Activated CD8-positive, alpha-beta memory T cell treated with anti-CD3 and anti-CD28 coated beads, Interleukin-2, amount 50 U/mL, for 24 hours (primary cell): ENCODE measurements around the gene DNM3.
"Not testable (repeated sequence)": the region's sequence is repeated elsewhere in the genome, so short reads cannot be mapped to it uniquely, and the experiment has no call there.

ENCODE experiments used
- DNase-seq: peaks from one replicate; pipeline ENCODE4 v3.0.0-alpha.2; 2020; ENCODE audit errors: extremely low read depth

The DNM3 gene

GRCh38 chr1:172277275-172277674 lies 436.0 kb downstream of the DNM3 start:
- DNase-seq = no peak

- DNase-seq = no peak
Observed at GRCh38 chr1:172277989-172278388, 436.7 kb downstream of the DNM3 start.

GRCh38 chr1:172278478-172278877 lies 437.2 kb downstream of the DNM3 start:
- no peak for DNase-seq

- DNase-seq = no peak
Observed at GRCh38 chr1:172279939-172280636, 438.8 kb downstream of the DNM3 start.

DNA sequence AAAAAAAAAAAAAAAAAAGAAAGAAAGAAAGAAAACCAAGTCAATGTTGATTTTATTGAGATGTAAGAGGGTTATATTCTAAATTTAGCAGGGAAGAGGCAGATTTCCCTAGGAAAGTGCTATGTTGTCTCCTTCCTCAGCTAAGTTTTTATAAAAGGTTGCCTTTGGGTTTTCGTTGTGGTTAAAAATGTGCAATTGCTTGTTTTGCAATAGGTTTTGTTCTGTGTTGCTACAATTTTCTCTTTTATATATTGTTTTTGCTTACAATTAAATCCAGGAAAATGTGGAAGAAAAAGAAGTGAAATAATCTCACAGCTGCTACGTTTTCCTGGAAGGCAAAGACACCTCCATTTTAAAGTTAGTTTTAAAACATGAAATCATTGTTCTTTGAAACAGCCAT lies 442.5 kb downstream of the DNM3 start:
- DNase-seq = no peak

DNA sequence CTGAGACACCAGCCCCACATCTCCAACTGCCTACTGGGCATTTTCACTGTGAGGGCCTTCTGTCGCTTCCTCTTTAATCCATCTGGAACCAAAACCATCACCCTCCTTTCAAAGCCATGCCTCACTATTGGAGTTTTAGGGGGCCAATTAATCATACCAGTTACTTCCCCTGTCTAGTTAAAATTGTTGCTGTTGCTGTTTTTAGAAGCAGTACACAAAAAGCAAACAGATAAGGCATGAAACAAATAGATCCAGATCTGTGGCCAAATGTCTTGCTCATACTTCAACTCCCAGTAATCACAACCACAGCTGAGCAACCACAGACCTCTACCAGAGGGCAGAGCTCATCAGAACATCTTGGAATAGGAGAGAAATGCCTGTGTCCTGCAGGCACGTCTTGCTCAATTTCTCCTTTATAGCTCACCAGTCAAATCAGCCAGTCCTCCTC lies 445.4 kb downstream of the DNM3 start:
- DNase-seq = no peak

GRCh38 chr1:172287208-172287607 lies 445.9 kb downstream of the DNM3 start:
- DNase-seq = no peak

- DNase-seq = no peak
Observed at GRCh38 chr1:172288581-172288980, 447.3 kb downstream of the DNM3 start.

DNA sequence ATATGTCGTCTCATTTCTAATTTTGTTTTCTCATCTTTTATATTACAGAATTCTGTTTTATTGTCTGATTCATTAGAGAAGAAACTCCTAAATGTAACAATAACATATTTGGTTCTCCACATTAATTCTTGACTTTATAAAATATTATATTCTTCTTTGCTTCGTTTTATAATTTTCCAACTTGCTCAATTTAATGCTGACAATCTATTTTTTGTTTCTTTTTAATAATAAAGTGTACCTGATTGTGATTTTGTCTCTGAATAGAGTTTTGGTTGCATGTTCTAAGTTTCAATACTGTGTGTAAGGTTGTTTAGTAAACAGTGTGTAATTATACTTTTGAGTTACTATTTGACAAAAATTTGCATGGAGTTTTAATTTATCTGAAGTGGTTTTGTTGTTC lies 448.1 kb downstream of the DNM3 start:
- no peak for DNase-seq

DNA sequence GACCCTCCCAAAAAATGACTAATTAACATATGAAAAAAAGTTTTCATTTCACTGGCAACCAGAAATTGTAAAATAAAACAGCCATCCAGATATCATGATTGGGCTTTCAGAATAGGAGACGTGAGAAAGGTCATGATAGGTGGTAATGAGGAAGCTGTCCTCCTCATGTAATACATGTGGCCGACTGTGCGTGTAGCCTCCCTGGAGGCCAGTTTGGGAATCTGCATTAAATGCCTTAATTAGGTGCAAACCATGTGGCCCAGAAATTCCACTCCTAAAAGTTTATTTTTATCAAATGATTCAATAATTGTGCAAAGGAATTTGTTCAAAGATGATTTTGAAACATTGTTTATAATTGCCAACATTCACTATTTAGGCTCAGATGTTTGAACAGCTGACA lies 451.5 kb downstream of the DNM3 start:
- DNase-seq = no peak

DNA sequence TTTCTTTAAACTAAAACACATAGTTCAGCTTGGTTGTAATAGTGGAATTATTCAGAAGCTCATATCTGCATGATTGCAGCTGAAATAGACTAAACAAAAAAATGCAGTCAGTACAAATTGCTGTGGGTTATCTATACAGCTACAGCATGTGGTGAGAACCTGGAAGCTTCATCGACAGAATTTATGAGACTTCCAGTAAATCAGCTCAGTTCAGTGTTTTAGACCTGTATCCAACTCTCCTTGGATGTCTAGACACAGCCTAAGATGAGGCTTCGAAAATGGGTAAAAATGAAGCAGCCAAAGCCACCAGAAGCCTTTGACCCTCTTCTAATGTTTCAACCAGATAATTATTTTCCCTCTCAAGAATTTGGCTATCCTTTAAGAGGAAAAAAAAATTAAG lies 452.1 kb downstream of the DNM3 start:
- no peak for DNase-seq

DNA sequence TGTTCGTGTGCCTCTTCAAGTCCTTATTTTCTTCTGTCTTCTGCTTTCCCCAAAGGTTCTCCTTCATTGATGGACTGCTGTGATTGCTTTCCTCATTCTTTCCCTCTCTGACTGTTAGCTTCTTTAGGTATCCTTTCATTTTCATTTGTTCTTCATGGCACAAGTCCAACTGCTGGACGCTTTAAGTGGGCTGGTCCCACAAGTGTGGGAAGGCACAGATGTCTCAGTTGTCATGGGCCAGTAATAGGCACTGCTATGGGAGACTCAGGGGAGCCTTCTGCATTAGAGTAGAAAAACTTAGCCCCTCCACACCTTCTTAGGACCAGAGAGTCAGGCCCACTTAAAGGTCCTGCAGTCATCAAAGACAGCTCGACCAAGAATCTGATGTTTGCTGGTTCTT lies 456.8 kb downstream of the DNM3 start:
- DNase-seq = no peak

- DNase-seq = no peak
Observed at GRCh38 chr1:172298911-172299310, 457.6 kb downstream of the DNM3 start.

- DNase-seq = no peak
Observed at GRCh38 chr1:172299515-172299914, 458.2 kb downstream of the DNM3 start.

- not testable (repeated sequence) for DNase-seq
Observed at GRCh38 chr1:172307508-172307907, 466.2 kb downstream of the DNM3 start.

GRCh38 chr1:172308142-172308541 lies 466.8 kb downstream of the DNM3 start:
- no peak for DNase-seq

GRCh38 chr1:172308577-172308976 lies 467.3 kb downstream of the DNM3 start:
- no peak for DNase-seq

DNA sequence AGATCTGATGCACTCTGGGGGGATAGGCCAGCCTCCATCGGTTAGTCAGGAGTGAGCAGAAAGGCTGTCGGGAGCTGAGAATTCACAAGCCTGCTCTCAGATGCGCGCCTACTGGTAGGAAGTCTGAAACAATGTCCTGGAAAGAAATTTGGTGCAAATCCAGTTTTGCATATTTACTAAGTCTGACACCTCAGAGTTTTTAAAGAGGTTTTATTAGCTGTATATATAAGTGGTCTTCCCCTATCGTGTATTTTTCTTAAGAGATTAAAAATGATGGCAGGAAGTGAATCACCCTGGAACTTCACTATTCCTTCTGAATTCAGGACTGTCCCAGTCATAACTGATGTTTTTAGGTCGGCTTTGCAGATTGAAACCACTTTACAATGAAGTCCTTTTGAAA lies 479.4 kb downstream of the DNM3 start:
- no peak for DNase-seq

- no peak for DNase-seq
Observed at GRCh38 chr1:172321451-172321850, 480.2 kb downstream of the DNM3 start.

DNA sequence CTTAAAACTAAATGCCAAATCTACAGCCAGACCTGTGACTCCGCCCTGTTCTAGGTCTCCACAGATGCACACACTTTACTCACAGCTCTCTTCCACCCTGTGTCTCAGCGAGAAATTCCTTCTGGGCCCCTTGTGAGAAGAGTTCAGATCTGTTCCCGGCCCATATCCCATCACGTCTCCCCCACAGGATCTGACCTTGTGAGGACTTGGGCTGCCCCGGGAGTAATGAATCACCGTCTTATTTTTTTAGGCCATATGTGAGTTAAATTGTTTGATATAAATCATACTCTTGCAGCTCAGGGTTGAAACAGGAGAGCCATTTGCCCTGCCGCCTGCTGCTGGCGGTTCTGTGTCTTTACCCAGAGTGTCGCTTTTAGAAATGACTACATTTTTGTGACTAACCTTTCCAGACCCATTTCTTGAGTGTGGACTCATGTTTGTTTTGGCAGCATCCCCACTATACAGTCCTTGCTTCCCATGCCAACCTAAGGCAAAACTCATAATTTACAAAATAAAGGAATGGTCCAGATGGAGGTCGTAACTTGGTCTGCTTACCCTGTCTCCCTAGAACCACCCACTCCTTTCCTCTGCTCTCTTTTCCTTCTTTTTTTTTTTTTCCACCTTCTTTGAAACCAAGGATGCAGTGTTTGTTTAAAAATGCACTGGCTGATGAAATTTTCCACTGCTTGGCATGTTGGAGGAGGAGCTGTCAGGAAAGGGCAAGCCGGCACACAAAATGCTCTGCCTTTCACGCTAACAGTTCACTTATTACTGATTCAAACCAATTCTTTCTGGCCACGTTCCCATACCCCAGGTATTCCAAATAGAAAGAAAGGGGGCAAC lies 481.1 kb downstream of the DNM3 start:
- no peak for DNase-seq

DNA sequence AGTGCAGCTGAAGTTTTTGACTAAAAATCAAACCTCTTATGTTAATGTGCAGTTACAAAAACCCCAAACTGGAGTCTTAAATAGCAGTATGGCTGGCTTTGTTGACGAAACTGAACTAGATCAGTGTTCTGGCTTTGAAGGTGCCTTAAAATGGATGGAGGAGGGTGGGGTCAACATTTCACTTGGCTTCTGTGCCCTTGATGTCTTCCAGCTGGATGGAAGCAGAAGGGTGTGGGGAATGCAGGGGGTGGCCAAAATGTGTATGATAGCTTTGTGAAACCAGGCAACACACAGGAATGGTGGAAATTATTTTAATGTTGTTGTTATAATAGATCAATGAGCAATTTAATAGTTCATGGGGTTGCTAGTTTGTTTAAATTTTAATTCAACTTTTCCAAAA lies 482.4 kb downstream of the DNM3 start:
- no peak for DNase-seq

GRCh38 chr1:172324086-172324485 lies 482.8 kb downstream of the DNM3 start:
- no peak for DNase-seq

- no peak for DNase-seq
Observed at GRCh38 chr1:172324761-172325160, 483.5 kb downstream of the DNM3 start.
